Astrocyte of the spinal cord (primary cell): ENCODE results near the gene DYRK1A.

ENCODE experiments used
- DNase-seq: peaks from one replicate; pipeline ENCODE4 v3.0.0; 2011; ENCODE audit warnings: low read depth, low spot score
- H3K4me3 ChIP-seq: 2 replicates; pipeline ENCODE4 v1.5.1; 2011; ENCODE audit warnings: low read depth, mild to moderate bottlenecking, low read length, moderate library complexity
- CTCF ChIP-seq: IDR thresholded peaks from 2 replicates; pipeline ENCODE4 v1.5.1; 2012; ENCODE audit warnings: low read depth, mild to moderate bottlenecking, low read length, inconsistent platforms
- in situ Hi-C: cut with HindIII; loops from 2 replicates; pipeline ENCODE4 v1.10.0; 2017; ENCODE audit warnings: low sequenced_read_pairs

The DYRK1A gene

GRCh38 chr21:37436174-37436573 is 69.6 kb downstream of the DYRK1A start:
- no peak for TF ChIP-seq CTCF
- no peak for DNase-seq
- in situ Hi-C loops, result no loop called here
- no peak overlapping the region for H3K4me3 ChIP-seq

GRCh38 chr21:37437376-37438080 is 71.0 kb downstream of the DYRK1A start:
- DNase-seq, result no peak
- no peak for TF ChIP-seq CTCF
- in situ Hi-C loops, result no loop called here
- H3K4me3 ChIP-seq, result no peak overlapping the region

- H3K4me3 ChIP-seq, result no peak overlapping the region
- in situ Hi-C loops, result no loop called here
- TF ChIP-seq CTCF, result no peak
- DNase-seq, result no peak
These were observed 77.1 kb downstream of the DYRK1A start for GRCh38 chr21:37443683-37444082.

GRCh38 chr21:37445228-37445627 is 78.7 kb downstream of the DYRK1A start:
- no peak for DNase-seq
- H3K4me3 ChIP-seq, result no peak overlapping the region
- no peak for TF ChIP-seq CTCF
- in situ Hi-C loops, result no loop called here

GRCh38 chr21:37446552-37446951 is 80.0 kb downstream of the DYRK1A start:
- in situ Hi-C loops, result no loop called here
- DNase-seq, result no peak
- TF ChIP-seq CTCF, result no peak
- H3K4me3 ChIP-seq, result no peak overlapping the region

GRCh38 chr21:37447288-37447936 is 80.8 kb downstream of the DYRK1A start:
- H3K4me3 ChIP-seq, result no peak overlapping the region
- DNase-seq, result no peak
- in situ Hi-C loops, result no loop called here
- TF ChIP-seq CTCF, result no peak
